AG10803 (cell line): ENCODE results near the gene ENAH.

ENCODE experiments used
- DNase-seq: peaks from one replicate; pipeline ENCODE4 v3.0.0; 2010; ENCODE audit warnings: low read depth
- H3K4me3 ChIP-seq: 2 replicates; pipeline ENCODE4 v1.5.1; 2011; ENCODE audit warnings: mild to moderate bottlenecking, low read length, control low read depth
- TF ChIP-seq, protein P1 (sequence below): conservative IDR thresholded peaks from 2 replicates; pipeline ENCODE4 v1.5.1; 2011; ENCODE audit warnings: mild to moderate bottlenecking, low read length, control low read depth, inconsistent platforms

The ENAH gene

GRCh38 chr1:225544263-225544662 is 108.7 kb downstream of the ENAH start:
- H3K4me3 ChIP-seq, result no peak overlapping the region
- TF ChIP-seq, protein P1, sequence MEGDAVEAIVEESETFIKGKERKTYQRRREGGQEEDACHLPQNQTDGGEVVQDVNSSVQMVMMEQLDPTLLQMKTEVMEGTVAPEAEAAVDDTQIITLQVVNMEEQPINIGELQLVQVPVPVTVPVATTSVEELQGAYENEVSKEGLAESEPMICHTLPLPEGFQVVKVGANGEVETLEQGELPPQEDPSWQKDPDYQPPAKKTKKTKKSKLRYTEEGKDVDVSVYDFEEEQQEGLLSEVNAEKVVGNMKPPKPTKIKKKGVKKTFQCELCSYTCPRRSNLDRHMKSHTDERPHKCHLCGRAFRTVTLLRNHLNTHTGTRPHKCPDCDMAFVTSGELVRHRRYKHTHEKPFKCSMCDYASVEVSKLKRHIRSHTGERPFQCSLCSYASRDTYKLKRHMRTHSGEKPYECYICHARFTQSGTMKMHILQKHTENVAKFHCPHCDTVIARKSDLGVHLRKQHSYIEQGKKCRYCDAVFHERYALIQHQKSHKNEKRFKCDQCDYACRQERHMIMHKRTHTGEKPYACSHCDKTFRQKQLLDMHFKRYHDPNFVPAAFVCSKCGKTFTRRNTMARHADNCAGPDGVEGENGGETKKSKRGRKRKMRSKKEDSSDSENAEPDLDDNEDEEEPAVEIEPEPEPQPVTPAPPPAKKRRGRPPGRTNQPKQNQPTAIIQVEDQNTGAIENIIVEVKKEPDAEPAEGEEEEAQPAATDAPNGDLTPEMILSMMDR, result no peak
- DNase-seq, result no peak

DNA sequence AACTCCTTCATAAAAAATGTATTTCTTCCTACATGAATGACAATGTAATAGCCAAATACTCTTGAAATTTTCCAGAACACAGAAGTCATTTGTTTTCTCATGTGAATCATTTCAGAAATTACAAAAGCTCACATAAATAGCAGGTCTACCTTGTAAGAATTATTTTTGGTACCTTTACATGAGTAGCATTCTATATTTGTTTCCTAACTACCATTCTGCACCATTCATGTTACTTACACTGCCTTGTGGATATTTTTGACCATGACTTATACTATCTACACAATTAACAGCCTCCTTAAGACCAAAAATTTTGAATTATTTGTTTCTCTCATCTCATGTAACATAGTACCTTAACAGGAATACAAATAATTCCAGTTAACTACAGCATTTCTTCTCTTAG is 109.6 kb downstream of the ENAH start:
- no peak overlapping the region for H3K4me3 ChIP-seq
- TF ChIP-seq, protein P1, result no peak
- DNase-seq, result no peak

DNA sequence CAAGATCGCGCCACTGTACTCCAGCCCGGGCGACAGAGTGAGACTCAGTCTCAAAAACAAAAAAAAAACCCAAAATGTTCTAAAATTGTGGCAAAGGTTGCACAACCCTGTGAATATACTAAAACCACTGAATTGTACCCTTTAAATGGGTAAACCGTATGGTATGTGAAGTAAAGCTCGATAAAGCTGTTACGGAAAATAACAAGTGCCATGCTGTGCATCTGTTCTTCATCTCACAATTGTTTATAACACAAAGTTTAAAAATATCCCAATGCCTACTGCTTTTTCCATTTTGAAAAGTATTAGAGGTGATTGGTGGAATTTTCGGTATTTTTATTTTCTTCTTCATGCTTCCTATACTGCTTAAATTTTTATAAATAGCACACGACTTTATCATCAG is 111.5 kb downstream of the ENAH start:
- H3K4me3 ChIP-seq, result no peak overlapping the region
- DNase-seq, result no peak
- TF ChIP-seq, protein P1, result no peak

- no peak for DNase-seq
- TF ChIP-seq, protein P1, result no peak
- H3K4me3 ChIP-seq, result no peak overlapping the region
Observed at GRCh38 chr1:225539575-225539974, 113.3 kb downstream of the ENAH start.

GRCh38 chr1:225539069-225539468 is 113.9 kb downstream of the ENAH start:
- no peak overlapping the region for H3K4me3 ChIP-seq
- TF ChIP-seq, protein P1, result no peak
- DNase-seq, result peak; percentile 8

GRCh38 chr1:225537554-225538251 is 115.2 kb downstream of the ENAH start:
- TF ChIP-seq, protein P1, result no peak
- DNase-seq, result no peak
- no peak overlapping the region for H3K4me3 ChIP-seq

- no peak for DNase-seq
- no peak overlapping the region for H3K4me3 ChIP-seq
- TF ChIP-seq, protein P1, result no peak
Observed at GRCh38 chr1:225535280-225535679, 117.6 kb downstream of the ENAH start.
